Stimulated activated CD4-positive, alpha-beta T cell treated with anti-CD3 and anti-CD28 coated beads, Interleukin-1b, Interleukin-23, amount 100 ng/mL, for 48 hours (primary cell): ENCODE measurements around the gene SHC2.
A peak's percentile ranks its signal among the peaks of the same experiment; 100 is the strongest.
"Not testable (repeated sequence)": the region's sequence is repeated elsewhere in the genome, so short reads cannot be mapped to it uniquely, and the experiment has no call there.

Experiments used
- DNase-seq: peaks from one replicate; pipeline ENCODE4 v3.0.0-alpha.2; 2020

SHC2 gene

GRCh38 chr19:405121-405965, 55.5 kb downstream of the SHC2 start:
- DNase-seq: no peak

- DNase-seq: no peak
Measured at GRCh38 chr19:403221-404027, 57.4 kb downstream of the SHC2 start.

GRCh38 chr19:402786-403185, 58.0 kb downstream of the SHC2 start:
- no peak for DNase-seq

DNA sequence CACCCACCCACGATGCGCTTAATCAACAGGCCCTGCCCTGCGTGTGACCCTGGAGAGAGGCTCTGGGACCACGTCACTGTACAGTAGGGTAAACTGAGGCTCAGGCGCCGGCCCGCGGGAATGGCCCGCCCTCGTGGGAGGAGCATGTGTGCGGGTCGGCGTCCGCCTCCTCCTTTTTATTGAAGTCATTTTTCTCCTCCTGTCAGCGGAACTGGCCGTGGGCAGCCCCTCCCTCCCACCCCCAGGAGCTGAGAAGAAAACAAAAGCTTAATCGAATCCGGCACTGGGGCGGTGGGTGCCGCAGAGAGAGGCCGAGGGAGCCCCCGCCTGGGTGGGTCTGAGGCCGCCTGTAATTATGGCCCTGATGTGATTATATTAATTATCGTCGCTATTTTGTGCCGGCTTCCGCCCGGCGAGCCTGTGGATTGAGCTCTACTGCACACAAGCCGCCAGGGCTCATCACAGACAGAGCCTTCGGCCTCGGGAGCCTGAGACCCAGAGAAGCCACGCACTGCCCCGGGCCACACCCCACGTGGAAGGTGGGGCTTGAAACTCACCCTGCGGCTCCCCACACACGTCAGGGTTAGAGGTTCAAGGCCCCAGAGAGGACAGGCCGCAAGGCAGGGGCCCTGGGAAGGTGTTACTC, 58.8 kb downstream of the SHC2 start:
- DNase-seq: no peak

GRCh38 chr19:400976-401865, 59.6 kb downstream of the SHC2 start:
- no peak for DNase-seq

- no peak for DNase-seq
Measured at GRCh38 chr19:399370-399769, 61.5 kb downstream of the SHC2 start.

- no peak for DNase-seq
Measured at GRCh38 chr19:398719-399118, 62.1 kb downstream of the SHC2 start.

DNA sequence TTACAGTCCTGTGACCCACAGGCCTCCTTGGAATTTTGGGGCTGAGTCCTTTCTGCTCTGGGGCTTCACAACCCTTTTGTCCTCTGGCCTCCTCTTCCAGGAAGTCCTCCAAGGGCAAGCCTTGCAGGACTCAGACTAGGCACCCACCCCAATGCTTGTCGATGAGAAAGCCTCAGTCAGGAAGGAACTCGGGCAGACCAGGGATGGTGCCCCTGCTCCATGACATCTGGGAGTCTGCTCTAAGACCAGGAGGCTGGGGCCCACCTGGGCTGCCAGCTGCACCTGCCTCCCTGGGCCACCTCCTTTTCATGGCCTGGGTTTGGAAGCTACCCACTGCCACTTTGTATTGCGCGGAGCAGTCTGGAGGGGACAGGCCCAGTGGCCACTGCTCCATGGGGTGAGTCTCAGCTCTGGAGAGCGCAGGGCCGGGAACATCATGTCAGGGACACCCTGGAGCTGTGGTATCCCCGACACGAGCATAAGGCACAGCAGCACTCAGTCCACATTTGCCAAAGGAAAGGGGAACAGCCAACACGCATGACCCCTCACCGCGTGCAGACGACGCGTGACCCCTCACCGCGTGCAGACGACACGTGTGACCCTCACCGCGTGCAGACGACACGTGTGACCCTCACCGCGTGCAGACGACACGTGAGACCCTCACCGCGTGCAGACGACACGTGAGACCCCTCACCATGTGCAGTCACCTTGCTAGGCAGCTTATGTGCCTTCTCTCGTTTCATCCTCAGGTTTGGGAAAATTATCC, 62.7 kb downstream of the SHC2 start:
- DNase-seq: no peak

DNA sequence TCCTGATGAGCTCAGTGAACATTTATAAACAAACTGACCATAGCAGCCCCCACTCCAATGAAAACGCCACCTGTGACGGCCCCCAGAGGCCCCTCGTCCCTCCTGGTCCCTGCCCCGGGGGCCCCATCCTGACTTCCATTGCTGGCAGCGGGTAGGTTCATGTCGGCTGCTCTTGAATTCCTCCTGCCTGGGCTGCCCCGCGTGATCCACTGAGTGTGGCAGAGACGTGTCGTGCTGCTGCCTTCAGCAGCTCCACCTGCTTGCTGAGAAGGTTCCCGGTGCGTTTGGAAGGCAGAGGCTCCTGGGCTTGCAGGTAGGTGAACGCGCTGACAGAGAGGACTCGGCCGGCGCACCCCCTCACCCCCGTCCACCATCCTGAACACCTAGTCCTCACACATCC, 63.5 kb downstream of the SHC2 start:
- DNase-seq: no peak

- DNase-seq: no peak
Measured at GRCh38 chr19:395467-395866, 65.4 kb downstream of the SHC2 start.

DNA sequence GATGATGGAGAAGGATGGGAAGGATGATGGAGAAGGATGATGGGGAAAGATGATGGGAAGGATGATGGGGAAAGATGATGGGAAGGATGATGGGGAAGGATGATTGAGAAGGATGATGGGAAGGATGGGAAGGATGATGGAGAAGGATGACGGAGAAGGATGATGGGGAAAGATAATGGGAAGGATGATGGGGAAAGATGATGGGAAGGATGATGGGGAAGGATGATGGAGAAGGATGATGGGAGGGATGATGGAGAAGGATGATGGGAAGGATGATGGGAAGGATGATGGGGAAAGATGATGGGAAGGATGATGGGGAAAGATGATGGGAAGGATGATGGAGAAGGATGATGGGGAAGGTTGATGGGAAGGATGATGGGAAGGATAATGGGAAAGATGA, 66.0 kb downstream of the SHC2 start:
- DNase-seq: not testable (repeated sequence)

DNA sequence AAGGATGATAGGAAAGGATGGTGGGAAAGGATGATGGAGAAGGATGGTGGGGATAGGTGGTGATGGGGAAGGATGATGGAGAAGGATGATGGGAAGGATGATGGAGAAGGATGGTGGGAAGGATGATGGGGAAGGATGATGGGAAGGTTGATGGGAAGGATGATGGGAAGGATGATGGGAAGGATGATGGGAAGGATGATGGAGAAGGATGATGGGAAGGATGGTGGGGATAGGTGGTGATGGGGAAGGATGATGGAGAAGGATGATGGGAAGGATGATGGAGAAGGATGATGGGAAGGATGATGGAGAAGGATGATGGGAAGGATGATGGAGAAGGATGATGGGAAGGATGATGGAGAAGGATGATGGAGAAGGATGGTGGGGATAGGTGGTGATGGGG, 67.3 kb downstream of the SHC2 start:
- not testable (repeated sequence) for DNase-seq

DNA sequence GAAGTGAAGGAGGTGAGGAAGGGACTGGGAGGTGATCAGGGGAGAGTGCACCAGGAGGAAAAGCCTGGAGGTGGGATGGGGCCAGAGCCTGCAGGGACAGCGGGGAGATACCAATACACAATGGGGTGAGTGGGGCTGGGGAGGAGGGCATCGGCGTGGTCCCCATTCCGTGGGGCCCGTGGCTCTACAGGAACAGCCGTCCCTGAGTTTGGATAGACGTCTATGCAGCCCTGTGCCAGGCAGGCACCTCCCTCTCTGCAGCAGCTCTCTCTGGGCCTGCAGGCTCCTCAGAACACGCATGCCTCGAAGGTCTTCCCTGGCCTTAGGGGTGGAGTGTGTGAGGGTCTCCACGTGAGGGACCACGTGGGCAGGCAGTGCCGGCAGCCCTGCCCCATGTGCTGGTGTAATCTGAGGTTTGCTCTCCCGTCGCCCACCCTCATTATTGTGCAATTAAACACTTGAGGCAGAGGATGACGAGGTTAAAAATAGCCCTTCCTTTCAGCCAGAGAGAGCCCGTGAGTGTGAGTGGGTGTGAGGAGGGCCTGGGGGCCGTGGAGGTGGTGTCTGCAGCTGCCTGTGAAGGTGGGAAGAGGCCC, 68.4 kb downstream of the SHC2 start:
- DNase-seq: no peak

- DNase-seq: no peak
Measured at GRCh38 chr19:391726-392374, 69.0 kb downstream of the SHC2 start.

DNA sequence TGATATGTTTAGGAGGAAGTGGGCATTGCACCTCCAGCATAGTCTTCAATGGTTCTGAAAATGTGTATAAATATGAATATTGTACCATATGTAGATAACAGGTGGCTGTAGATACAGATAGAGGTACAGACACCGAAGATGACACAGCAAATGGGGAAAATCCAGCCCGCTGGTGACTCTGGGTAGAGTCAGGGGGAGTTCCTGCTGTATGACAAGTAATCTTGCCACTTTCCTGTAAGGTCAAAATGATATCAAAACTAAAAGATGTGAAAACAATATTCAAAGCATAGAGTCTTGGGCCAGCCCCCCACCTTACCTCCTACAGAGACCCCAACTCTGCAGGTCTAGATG, 69.7 kb downstream of the SHC2 start:
- DNase-seq: peak; percentile 42

DNA sequence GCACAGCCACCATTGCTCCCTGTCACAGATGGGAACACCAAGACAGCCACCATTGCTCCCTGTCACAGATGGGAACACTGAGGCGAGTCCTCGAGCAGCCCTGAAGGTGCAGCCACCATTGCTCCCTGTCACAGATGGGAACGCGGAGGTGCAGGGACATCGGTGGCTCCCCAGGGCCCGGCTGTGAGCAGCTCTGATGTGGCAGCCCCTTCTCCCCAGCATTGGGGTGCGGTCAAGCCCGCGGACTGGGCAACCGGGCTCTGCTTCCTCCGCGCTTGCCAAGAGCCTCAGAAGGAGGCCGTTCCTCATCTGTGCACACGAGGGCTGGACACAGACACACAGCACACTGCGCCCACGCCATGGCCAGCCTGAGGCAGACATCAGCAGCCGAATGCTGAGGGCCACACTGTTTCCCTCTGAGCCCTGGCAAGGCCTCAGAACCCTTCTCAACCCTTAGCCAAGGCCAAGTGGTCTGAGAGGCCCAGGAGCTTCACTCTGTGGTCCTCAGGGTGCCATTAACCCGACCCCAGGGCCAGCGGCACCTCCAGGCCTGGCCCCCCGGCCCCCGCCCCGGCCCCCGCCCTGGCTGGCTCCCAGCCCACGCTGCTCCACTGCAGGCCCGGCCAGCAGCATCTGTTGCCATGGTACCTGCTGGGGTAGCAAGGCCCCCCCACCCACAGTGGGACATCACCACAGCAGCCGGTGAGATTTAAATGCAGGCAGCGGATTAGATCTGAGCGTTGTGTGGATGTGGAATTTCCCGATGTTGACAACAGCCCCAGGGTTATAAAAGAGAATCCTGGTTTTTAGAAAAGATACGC, 70.2 kb downstream of the SHC2 start:
- no peak for DNase-seq

- DNase-seq: no peak
Measured at GRCh38 chr19:389935-390289, 70.9 kb downstream of the SHC2 start.

- peak; percentile 38 for DNase-seq
Measured at GRCh38 chr19:389255-389934, 71.4 kb downstream of the SHC2 start.

GRCh38 chr19:388691-389090, 72.1 kb downstream of the SHC2 start:
- DNase-seq: no peak

DNA sequence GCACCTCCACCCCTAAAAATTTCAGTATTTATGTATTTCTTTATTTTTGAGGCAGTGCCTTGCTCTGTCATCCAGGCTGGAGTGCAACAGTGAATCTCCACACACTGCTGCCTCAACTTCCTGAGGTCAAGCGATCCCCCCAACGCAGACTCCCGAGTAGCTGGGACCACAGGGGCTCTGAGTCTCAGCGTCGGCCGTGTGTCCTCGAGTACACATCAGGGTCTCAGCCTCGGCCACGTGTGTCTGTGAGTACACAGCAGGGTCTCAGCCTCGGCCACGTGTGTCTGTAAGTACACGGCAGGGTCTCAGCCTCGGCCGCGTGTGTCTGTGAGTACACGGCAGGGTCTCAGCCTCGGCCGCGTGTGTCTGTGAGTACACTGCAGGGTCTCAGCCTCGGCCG, 73.1 kb downstream of the SHC2 start:
- DNase-seq: no peak
